Suprapubic skin (tissue), 3 donors: ENCODE data around the gene PRMT7.

Experiments
- CTCF ChIP-seq, 2 donors: fragments of 200-600 bp in 1 of 2; fragments of 450-650 bp in 1 of 2; sonication (generic) in 1 of 2; IDR thresholded peaks; one replicate each; pipeline ENCODE4 v1.5.1; 2016 to 2019; ENCODE audit warnings: antibody characterized with exemption in 2 of 2, mild to moderate bottlenecking in 1 of 2, moderate library complexity in 1 of 2
- POLR2AphosphoS5 ChIP-seq, 3 donors: sonication (generic); formaldehyde crosslinking; IDR thresholded peaks; one replicate each; pipeline ENCODE4 v1.6.1; 2017; ENCODE audit warnings: antibody characterized with exemption in 3 of 3

GRCh38 chr16:68267612-68268405 lies 43.0 kb upstream of the PRMT7 start:
- TF ChIP-seq CTCF (IDR thresholded peaks at IDR 0.05) (no peak), POLR2AphosphoS5 (IDR thresholded peaks at IDR 0.05) (no peak)
